Smooth muscle cell of the brain vasculature (primary cell): Measurements from ENCODE around the gene NPAS2.

Source experiments
- DNase-seq: peaks from one replicate; pipeline ENCODE4 v3.0.0-alpha.2; 2012; ENCODE audit warnings: low read depth, low spot score

NPAS2 gene

GRCh38 chr2:100965596-100965995, 145.7 kb downstream of the NPAS2 start:
- DNase-seq: no peak

- no peak for DNase-seq
Observed at GRCh38 chr2:100967716-100968115, 147.8 kb downstream of the NPAS2 start.

- DNase-seq: no peak
Observed at GRCh38 chr2:100968146-100969145, 148.5 kb downstream of the NPAS2 start.

GRCh38 chr2:100969998-100970397, 150.1 kb downstream of the NPAS2 start:
- DNase-seq: no peak

- no peak for DNase-seq
Observed at GRCh38 chr2:100971221-100971620, 151.3 kb downstream of the NPAS2 start.

- no peak for DNase-seq
Observed at GRCh38 chr2:100972452-100972851, 152.5 kb downstream of the NPAS2 start.

- DNase-seq: no peak
Observed at GRCh38 chr2:100974712-100975520, 155.0 kb downstream of the NPAS2 start.

GRCh38 chr2:100975521-100975785, 155.5 kb downstream of the NPAS2 start:
- DNase-seq: no peak

GRCh38 chr2:100976061-100976460, 156.1 kb downstream of the NPAS2 start:
- no peak for DNase-seq

GRCh38 chr2:100976645-100977391, 156.9 kb downstream of the NPAS2 start:
- no peak for DNase-seq

GRCh38 chr2:100977511-100977910, 157.6 kb downstream of the NPAS2 start:
- DNase-seq: no peak

GRCh38 chr2:100978582-100979191, 158.7 kb downstream of the NPAS2 start:
- DNase-seq: no peak

GRCh38 chr2:100980046-100980445, 160.1 kb downstream of the NPAS2 start:
- no peak for DNase-seq

GRCh38 chr2:100981011-100981410, 161.1 kb downstream of the NPAS2 start:
- DNase-seq: no peak

GRCh38 chr2:100982431-100982861, 162.5 kb downstream of the NPAS2 start:
- no peak for DNase-seq

GRCh38 chr2:100983201-100983600, 163.3 kb downstream of the NPAS2 start:
- DNase-seq: no peak

GRCh38 chr2:100983684-100984310, 163.9 kb downstream of the NPAS2 start:
- no peak for DNase-seq

- peak; percentile 46 for DNase-seq
Observed at GRCh38 chr2:100984892-100985307, 165.0 kb downstream of the NPAS2 start.

- no peak for DNase-seq
Observed at GRCh38 chr2:100986157-100986556, 166.2 kb downstream of the NPAS2 start.

- DNase-seq: no peak
Observed at GRCh38 chr2:100987536-100987935, 167.6 kb downstream of the NPAS2 start.

GRCh38 chr2:100987974-100988373, 168.0 kb downstream of the NPAS2 start:
- DNase-seq: no peak
